B cell (primary cell): ENCODE results near the gene KCTD10. TPM values are rescaled to one million over a fixed set of nuclear protein-coding genes. Genes with fewer than 3 reads are reported as not detected.

Source experiments
- ATAC-seq: fragments of 200-7000 bp; cut with Tn5 transposase; one replicate; pipeline ENCODE4 v1.10.0; 2021; ENCODE audit warnings: low read depth, mild to moderate bottlenecking, moderate number of reproducible peaks, moderate library complexity
- CTCF ChIA-PET: fragments of 350-600 bp; sonication (Branson Sonifier 250); formaldehyde crosslinking; loops from one replicate; lab custom pipeline; 2021; ENCODE audit warnings: antibody characterized with exemption, inconsistent platforms; lab: Charles Lee
- POLR2A ChIA-PET: fragments of 350-600 bp; sonication (Branson Sonifier 250); formaldehyde crosslinking; loops from one replicate; lab custom pipeline; 2021; ENCODE audit warnings: antibody characterized with exemption; lab: Charles Lee
- DNase-seq: peaks from one replicate; pipeline ENCODE4 v3.0.0; 2013
- H2AFZ ChIP-seq: 2 replicates; pipeline ENCODE4 v1.6.1; 2012; ENCODE audit warnings: mild to moderate bottlenecking, low read depth, low read length; ENCODE audit not compliant: insufficient read depth, poor library complexity, severe bottlenecking
- H3K27ac ChIP-seq, 2 donors: 1 replicate in 1 of 2; 2 replicates in 1 of 2; pipeline ENCODE4 v1.5.1; 2012 to 2013; ENCODE audit warnings: low read length in 2 of 2, mild to moderate bottlenecking in 2 of 2, moderate library complexity in 1 of 2
- H3K27me3 ChIP-seq, 4 experiments: fragments of 200-600 bp in 1 of 4; sonication (generic) in 1 of 4; replicated peaks in 1 of 4; 1 replicate in 2 of 4; 2 replicates in 2 of 4; pipeline versions ENCODE4 v1.6.1 to v1.7.0; 2013 to 2016; ENCODE audit warnings: low read length in 3 of 4, mild to moderate bottlenecking in 2 of 4, mixed read lengths in 1 of 4, moderate library complexity in 1 of 4; ENCODE audit not compliant: insufficient read depth in 4 of 4, control insufficient read depth in 3 of 4; ENCODE audit errors: control extremely low read depth in 1 of 4
- H3K36me3 ChIP-seq, 2 experiments: replicated peaks in 1 of 2; 1 replicate in 1 of 2; 2 replicates in 1 of 2; pipeline versions ENCODE4 v1.6.1 to v1.7.1; 2013; ENCODE audit warnings: low read length in 1 of 2; ENCODE audit not compliant: insufficient read depth in 2 of 2, control insufficient read depth in 1 of 2; ENCODE audit errors: control extremely low read depth in 1 of 2, extremely low read depth in 1 of 2
- H3K4me1 ChIP-seq, 2 donors: fragments of 200-600 bp in 1 of 2; sonication (generic) in 1 of 2; 1 replicate in 1 of 2; 2 replicates in 1 of 2; pipeline versions ENCODE4 v1.5.1 to v1.6.1; 2013 to 2017; ENCODE audit warnings: low read length in 2 of 2; ENCODE audit not compliant: control insufficient read depth in 2 of 2, insufficient read depth in 2 of 2
- H3K4me2 ChIP-seq: replicated peaks from 2 replicates; pipeline ENCODE3; 2012; ENCODE audit warnings: mild to moderate bottlenecking, low read depth, low read length; ENCODE audit not compliant: poor library complexity, severe bottlenecking
- H3K4me3 ChIP-seq, 5 experiments: fragments of 200-600 bp in 1 of 5; sonication (generic) in 1 of 5; 1 replicate in 3 of 5; 2 replicates in 2 of 5; pipeline versions ENCODE4 v1.5.1 to v1.7.0; 2011 to 2016; ENCODE audit warnings: low read length in 4 of 5, mild to moderate bottlenecking in 4 of 5, low read depth in 2 of 5, control low read depth in 1 of 5, moderate library complexity in 1 of 5; ENCODE audit not compliant: insufficient read depth in 1 of 5; ENCODE audit errors: control extremely low read depth in 1 of 5, extremely low read depth in 1 of 5
- H3K79me2 ChIP-seq: fragments of 200-600 bp; sonication (generic); one replicate; pipeline ENCODE4 v1.6.0; 2016; ENCODE audit warnings: low read length; ENCODE audit not compliant: control insufficient read depth, insufficient read depth
- H3K9ac ChIP-seq: fragments of 200-600 bp; sonication (generic); 2 replicates; pipeline ENCODE4 v1.6.1; 2017; ENCODE audit warnings: mild to moderate bottlenecking, low read length, moderate library complexity
- H3K9me3 ChIP-seq, 3 donors: one replicate each; pipeline versions ENCODE4 v1.6.1 to v1.7.1; 2013; ENCODE audit warnings: low read length in 2 of 3; ENCODE audit not compliant: control insufficient read depth in 2 of 3, insufficient read depth in 1 of 3; ENCODE audit errors: control extremely low read depth in 1 of 3
- H4K20me1 ChIP-seq: 2 replicates; pipeline ENCODE4 v1.6.0; 2012; ENCODE audit warnings: mild to moderate bottlenecking, low read length; ENCODE audit not compliant: insufficient read depth, control insufficient read depth, poor library complexity, severe bottlenecking
- H3K27ac Mint-ChIP-seq: one replicate; pipeline ENCODE4 v1.8.0; 2021; ENCODE audit warnings: mixed read lengths
- H3K27me3 Mint-ChIP-seq: one replicate; pipeline ENCODE4 v1.8.0; 2021; ENCODE audit warnings: mixed read lengths
- H3K4me1 Mint-ChIP-seq: one replicate; pipeline ENCODE4 v1.8.0; 2021; ENCODE audit warnings: mixed read lengths
- H3K4me3 Mint-ChIP-seq: one replicate; pipeline ENCODE4 v1.8.0; 2021; ENCODE audit warnings: mixed read lengths
- H3K9me3 Mint-ChIP-seq: one replicate; pipeline ENCODE4 v1.8.0; 2022; ENCODE audit warnings: mixed read lengths; ENCODE audit not compliant: insufficient read depth
- CTCF ChIP-seq: fragments of 200-600 bp; IDR thresholded peaks from one replicate; pipeline ENCODE4 v1.8.0; 2022; ENCODE audit warnings: antibody characterized with exemption, mild to moderate bottlenecking
- EZH2 ChIP-seq: IDR thresholded peaks from 2 replicates; pipeline ENCODE4 v1.6.1; 2012; ENCODE audit warnings: borderline replicate concordance, low read depth, mild to moderate bottlenecking, moderate library complexity, low read length; ENCODE audit not compliant: insufficient read depth, poor library complexity, severe bottlenecking
- WGBS: methylation state at CpG from one replicate; pipeline ENCODE4 v1.1.5; 2013; ENCODE audit warnings: missing lambda C conversion rate; ENCODE audit not compliant: insufficient coverage; 5-methylcytosine and 5-hydroxymethylcytosine counted together
- intact Hi-C: fragments of 100-400 bp; cut with micrococcal nuclease; formaldehyde crosslinking; loops from one replicate; pipeline ENCODE4 v1.10.0; 2022
- polyA plus RNA-seq: library from polyadenylated mRNA; depleted of rRNA; stranded (reverse); fragments of >200 nt; gene quantifications from 2 replicates; pipeline ENCODE4 v1.2.3, GENCODE V29; 2012
- total RNA-seq, 2 donors: library from RNA; stranded (reverse); fragments of 120-200 nt in 1 of 2; gene quantifications; 1 replicate in 1 of 2; 2 replicates in 1 of 2; pipeline versions ENCODE4 v1.2.3 to v1.2.4, GENCODE V29; 2013 to 2022

KCTD10 gene
- total and polyA plus RNA-seq, 2 donors (not counting 1 experiment from before 2014, with no cell fraction given): 15.4 to 30.9 TPM

GRCh38 chr12:109525279-109525585 lies 48.1 kb upstream of the KCTD10 start:
- H3K36me3 ChIP-seq: peaks cover 2 to 79% of the 10 kb centered on the region in 2 experiments
- CTCF ChIA-PET: interaction anchor here (0.8 kb wide), 1 partner anchor 10 kb away, joined by 3 read pairs; no protein-coding TSS in a partner anchor
- WGBS: no CpG with 5 or more reads among the region's 3 CpGs
- no peaks in the 10 kb centered on the region for H4K20me1 ChIP-seq
- H3K27ac Mint-ChIP-seq: no peak overlapping the region
- H3K27me3 Mint-ChIP-seq: no peaks in the 10 kb centered on the region
- POLR2A ChIA-PET: no interaction called here
- no peak overlapping the region for H2AFZ ChIP-seq
- H3K4me1 ChIP-seq: no peaks in the 10 kb centered on the region
- no peaks in the 10 kb centered on the region for H3K9me3 Mint-ChIP-seq
- DNase-seq (no peak), ATAC-seq (no peak)
- no peak overlapping the region for H3K9ac ChIP-seq
- no peak overlapping the region for H3K4me3 ChIP-seq
- H3K27ac ChIP-seq: no peak overlapping the region
- intact Hi-C loops: no loop called here
- no peaks in the 10 kb centered on the region for H3K27me3 ChIP-seq
- no peaks in the 10 kb centered on the region for H3K9me3 ChIP-seq
- no peak overlapping the region for H3K4me2 ChIP-seq
- no peaks in the 10 kb centered on the region for H3K79me2 ChIP-seq
- no peaks in the 10 kb centered on the region for H3K4me1 Mint-ChIP-seq
- no peak overlapping the region for H3K4me3 Mint-ChIP-seq
- TF ChIP-seq CTCF (no peak), EZH2 (no peak)

- no peak overlapping the region for H3K27ac ChIP-seq
- no peak overlapping the region for H3K4me3 ChIP-seq
- no peak overlapping the region for H3K4me2 ChIP-seq
- Mint-ChIP-seq H3K27me3 (no peaks in the 10 kb centered on the region), H3K4me1 (no peaks in the 10 kb centered on the region), H3K9me3 (no peaks in the 10 kb centered on the region), H3K27ac (no peak overlapping the region), H3K4me3 (no peak overlapping the region)
- no peaks in the 10 kb centered on the region for H3K9me3 ChIP-seq
- no peaks in the 10 kb centered on the region for H4K20me1 ChIP-seq
- no peak overlapping the region for H2AFZ ChIP-seq
- DNase-seq (no peak), ATAC-seq (no peak)
- no peak for TF ChIP-seq CTCF
- no peak for TF ChIP-seq EZH2
- no peaks in the 10 kb centered on the region for H3K79me2 ChIP-seq
- H3K36me3 ChIP-seq: peaks cover 5 to 82% of the 10 kb centered on the region in 2 experiments
- no peak overlapping the region for H3K9ac ChIP-seq
- no peaks in the 10 kb centered on the region for H3K27me3 ChIP-seq
- ChIA-PET CTCF (interaction anchor here (0.8 kb wide), 1 partner anchor 9 kb away, joined by 3 read pairs; no protein-coding TSS in a partner anchor), POLR2A (no interaction called here)
- 96% methylated on average over 24 of the region's 26 CpGs for WGBS
- H3K4me1 ChIP-seq: no peaks in the 10 kb centered on the region
- intact Hi-C loops: no loop called here
These were observed 47.6 kb upstream of the KCTD10 start for GRCh38 chr12:109524466-109525278.
